ENCODE measurements around the gene NAA20.
A peak's percentile ranks its signal among the peaks of the same experiment; 100 is the strongest.

Gene NAA20

DNA sequence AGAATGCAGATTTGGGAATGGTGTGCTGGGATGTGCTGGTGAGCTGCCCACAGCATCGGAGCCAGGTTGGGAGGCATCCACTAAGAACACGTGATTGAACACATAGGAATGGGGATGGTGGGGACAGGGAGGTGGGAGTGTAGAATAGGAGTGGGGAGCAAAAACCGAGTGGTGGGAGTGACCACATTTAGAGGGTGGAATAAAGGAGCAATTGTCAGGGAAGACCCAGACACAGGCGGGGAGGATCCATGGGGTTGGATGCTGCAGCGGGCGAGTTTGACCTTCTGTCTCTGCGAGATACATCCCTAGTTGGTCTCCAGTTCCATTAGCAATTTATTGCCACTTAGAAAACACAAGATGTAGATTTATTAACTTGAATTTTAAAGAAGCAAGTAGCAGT is 4.7 kb downstream of the NAA20 start:
- DNase-seq, result no peak

DNA sequence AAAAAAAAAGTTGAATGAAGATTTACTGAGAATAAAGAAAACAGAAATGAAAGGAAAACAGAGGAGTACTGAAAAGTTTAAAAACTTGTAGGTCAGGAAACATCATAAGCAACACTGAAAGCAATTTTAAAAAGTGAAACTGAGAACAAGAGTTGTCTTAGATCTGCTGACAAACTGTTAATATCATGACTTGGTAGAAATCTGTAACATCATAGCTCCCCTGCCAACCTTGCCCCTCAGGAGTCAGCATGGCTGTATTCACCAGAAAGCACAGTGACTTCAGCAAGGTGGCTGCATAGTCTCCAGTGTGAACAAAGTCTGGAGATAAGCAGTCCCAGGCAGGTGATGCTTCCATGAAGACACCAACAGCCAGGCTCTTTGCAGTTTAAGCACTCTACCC is 5.3 kb downstream of the NAA20 start:
- no peak for DNase-seq

DNA sequence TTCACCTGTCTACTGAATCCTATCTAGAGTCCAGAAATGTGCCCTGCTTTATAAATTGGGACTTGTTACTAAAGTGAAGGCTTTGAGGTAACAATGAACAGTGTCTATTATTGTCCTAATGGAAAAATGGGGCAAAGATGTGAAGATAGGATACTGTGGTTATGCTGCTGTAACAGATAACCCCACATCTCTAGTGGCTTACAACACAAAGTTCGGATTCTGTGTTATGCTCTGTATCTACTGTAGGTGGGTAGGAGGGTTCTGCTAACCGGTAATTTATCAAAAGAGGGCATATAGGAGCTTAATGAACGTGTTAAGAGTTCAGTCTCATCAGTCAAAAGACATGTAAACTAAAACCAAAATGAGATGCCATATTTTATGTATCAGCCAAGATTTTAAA is 6.2 kb downstream of the NAA20 start:
- DNase-seq, result no peak

DNA sequence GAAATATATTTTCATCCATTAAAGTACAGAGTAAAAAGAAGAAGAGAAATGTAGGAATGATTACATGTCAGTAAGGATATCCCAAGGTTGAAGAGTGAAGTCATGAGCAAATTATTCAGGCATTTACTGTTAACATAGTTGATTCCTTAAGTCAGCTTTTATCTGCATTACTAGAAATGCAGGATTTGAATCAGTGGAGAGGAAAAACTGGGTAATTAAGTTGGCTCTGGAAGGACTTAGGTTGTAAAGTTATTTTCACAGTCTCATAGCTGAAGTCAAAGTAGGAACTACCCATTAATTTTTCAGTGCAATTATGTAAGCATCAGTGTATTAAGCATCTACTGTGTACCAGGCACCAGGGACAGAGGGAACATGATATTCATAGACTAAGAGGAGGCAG is 7.8 kb downstream of the NAA20 start:
- no peak for DNase-seq

DNA sequence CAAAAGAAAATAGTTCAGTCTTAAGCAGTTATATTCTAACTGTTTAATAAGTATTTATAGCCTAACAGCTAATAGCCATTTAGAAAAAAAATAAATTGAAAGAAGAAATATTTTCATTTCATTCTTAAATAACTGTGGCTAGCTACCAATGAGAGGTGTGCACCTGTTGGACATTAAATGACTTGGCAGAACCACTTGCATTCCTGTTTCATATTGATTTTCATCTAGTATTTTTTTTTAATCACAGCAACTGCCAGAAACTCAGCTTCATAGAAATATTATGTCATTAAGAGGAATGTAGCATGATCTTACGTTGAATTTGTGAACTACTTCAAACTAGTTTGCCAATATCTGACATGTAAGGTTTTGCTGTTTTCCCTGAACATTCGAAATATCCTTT is 10.1 kb downstream of the NAA20 start:
- DNase-seq, result no peak

DNA sequence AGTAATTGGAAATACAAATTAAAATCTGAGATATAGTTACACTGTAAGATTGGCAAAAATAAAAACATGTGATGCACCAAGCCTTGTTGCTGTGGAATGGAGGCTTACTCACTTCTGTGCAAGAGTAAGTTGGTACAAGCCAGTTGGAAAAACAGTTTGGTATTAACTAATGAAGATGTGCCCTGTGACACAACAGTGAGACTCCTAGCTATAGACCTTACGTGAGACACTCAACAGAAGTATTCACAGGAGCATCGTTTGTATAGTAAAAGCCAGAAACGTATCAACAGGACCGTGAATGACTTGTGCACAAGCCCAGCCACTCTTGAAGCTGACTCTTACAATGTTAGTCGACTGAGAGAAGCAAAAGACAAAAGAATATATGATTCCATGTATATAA is 14.6 kb downstream of the NAA20 start:
- no peak for DNase-seq

DNA sequence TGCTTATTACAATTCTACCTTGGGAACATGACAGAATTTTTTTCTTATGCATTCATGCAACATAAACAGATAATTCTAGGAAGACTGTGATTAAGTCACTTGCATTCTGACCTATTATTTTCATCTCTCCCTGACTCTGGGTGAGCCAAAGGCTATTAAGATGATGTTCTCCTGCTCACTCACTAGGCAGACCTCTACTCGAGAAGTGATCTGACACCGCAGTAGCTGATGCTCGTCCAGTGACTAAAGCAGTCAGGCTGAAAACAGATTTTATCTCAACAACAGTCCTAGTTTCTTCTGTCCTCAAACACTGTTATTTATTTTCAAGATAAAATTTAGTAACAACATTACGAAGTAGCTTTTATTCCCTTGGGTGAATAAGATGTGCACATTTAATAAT is 17.3 kb downstream of the NAA20 start:
- no peak for DNase-seq

DNA sequence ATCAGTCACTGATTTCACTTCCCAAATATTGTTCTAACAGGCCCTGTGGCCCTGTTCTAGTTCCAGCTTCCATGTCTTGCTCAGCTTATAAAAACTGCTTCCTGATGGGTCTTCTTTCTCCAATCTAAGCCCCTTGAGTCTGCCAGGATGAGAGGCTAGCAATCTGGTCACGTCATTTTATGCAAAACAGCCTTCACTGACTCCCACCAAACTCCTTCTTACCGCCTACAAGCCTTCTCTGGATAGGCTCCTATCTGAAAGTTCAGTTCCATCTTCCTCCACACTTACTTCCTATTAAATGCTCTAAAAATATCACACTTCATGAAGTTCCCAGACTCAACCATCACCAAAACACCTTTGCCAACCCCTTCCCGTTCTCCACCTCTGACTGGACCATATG is 19.6 kb downstream of the NAA20 start:
- no peak for DNase-seq

DNA sequence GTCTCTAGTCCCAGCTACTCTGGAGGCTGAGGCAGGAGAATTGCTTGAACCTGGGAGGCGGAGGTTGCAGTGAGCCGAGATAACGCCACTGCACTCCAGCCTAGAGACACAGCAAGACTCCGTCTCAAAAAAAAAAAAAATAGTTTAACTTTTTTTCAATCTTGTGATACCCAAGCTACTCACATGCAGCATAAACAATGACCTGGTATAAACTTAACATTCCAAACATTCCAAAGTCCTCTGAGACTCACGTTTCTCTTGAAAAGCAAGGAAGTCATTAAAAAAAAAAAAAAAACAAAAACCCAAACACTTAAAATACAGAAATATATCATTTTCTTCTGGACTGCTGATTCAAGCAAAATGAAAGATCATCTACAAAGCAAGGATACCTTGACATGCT is 20.8 kb downstream of the NAA20 start:
- no peak for DNase-seq

DNA sequence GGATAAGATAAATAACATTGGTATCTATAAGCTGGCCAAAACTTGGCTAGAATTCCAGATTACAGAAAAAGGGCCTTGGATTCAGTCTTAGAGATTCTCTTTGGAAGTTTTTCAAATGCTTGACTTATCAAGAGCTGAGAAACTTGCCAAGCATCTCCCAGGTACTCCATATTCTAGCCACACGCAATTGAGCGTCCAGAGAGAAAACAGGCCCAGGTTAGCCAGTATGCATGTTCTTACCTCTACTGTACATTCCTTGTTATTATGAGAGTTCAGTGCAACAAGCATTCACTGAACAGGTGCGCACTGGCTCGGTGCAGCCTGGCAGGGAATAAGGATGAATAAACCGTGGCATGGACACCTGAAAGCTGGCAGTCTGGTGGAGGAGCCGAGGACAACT is 21.4 kb downstream of the NAA20 start:
- DNase-seq, result no peak

DNA sequence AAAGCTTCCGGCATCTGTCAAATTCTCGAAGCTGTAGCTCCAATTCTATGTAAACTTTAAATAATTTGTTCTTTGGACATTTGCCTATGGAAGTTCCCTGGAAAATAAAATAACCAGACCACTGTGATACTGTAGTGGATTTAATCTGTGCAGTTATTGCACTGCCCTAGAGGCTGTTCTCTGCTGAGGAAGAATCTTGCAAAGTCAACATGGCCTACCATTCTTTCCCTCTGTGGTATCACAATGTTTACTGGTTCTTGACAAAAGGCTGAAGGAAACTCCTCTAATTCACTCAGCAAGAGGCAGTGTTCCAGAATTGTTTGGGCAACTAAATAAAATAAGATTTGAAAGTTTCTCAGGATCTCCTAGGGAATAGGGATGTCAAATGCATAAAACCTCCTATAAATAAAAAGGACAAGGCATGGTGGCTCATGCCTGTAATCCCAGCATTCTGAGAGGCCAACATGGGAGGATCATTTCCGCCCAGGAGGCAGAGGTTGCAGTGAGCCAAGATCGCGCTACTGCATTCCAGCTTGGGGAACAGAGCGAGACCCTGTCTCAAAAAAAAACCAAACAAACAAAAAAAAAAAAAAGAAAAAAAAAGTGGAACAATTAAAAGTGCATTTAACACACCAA is 22.7 kb downstream of the NAA20 start:
- no peak for DNase-seq

DNA sequence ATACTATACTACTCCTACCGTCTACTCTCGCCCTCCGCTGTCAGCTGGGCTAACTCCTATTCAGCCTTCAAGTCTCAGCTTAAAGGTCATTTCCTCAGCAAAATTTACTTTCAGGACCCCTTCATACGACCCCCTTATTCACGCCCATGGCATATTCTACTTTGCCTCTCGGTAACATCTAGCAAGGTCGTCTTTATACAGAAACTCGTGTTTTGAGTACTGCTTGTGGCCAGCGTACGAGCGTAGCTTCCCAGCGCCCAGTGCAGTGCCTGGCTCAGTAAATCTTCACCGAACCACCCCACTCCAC is 34.6 kb downstream of the NAA20 start:
- no peak for DNase-seq

DNA sequence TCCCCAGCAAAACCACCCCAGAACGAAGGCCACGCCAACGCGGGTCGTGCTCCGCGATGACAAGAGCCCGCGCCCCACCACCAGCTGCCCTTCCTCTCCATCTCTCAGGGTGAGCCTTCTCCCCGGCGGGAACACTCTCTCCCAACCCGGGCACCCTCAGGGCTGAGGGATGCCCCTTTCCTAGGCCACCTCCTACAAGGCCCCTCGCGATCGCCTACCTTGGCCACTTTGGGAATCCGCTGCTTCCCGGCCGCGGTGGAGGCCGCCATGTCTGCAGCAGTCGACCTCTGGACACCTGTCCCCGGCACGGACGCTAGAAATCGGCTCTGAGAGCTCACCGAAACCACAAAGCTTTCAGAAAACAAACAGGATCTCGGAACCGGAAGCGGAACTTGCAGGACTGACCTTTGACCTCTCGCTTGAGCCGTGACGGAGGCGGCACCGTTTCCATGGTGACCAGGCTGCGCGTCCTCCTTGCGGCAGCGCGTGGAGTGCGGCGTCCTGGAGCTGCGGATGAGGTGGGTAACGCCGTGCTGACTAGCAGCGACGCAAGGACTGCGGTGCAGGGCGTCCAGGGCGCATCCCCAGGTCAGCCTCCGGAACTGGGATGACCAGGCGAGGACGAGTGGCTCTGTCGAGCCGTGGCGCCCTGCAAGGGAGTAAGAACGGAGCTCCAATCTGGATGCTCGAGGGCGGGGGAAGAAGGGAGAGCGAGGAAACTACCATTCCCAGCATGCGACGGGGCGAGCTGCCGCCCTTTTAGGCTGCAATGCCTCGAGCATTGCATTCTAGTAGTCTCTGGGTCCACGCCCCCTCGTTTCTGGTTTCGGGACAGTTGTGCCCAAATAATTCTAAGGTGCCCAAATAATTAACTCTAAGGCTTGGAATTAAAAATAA is 35.2 kb downstream of the NAA20 start, which contains the start of the genes CFAP61 and CRNKL1:
TSS of gene CFAP61 (plus strand) at position 459 of the 897 bp plus-strand sequence. CDS start 4,122 bp downstream, outside the sequence.
TSS of gene CRNKL1 (minus strand) at position 393 of the 897 bp plus-strand sequence. CDS start at position 269, 124 bp downstream.
- DNase-seq, result peak; percentile 85

DNA sequence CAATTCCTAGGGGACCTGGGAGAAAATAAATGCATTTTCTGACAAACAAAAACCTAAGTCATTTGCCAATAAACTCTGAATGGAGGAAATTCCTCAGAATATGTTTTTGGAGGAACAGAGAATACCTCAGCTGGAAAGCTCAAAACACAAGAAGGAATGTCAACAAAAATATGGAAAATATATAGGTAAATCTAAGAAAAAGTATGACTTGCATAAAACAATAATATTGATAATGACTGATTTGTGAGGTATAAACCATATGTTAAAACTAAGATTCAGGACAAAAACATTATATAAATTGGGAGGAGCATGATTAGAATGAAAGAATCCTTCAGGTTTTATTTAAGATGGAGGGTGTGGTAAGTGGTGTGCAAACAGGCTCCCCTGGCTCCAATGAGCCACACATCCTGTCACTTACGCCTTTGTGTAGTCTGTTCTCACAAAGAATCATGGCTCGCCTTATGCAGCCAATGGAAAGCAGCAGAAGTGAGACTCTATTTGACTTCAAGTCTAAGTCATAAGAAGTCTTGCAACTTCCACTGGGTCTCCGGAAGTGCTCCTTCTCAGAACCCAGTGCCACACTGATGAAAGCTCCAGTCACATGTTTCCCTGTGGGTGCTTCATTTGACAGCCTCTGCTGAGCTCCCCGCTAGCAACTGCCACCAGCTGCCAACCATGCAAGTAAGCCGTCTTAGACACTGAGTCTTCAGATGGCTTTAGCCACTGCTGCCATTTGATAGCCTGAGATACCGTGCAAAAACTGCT is 43.3 kb downstream of the NAA20 start:
- DNase-seq, result no peak

DNA sequence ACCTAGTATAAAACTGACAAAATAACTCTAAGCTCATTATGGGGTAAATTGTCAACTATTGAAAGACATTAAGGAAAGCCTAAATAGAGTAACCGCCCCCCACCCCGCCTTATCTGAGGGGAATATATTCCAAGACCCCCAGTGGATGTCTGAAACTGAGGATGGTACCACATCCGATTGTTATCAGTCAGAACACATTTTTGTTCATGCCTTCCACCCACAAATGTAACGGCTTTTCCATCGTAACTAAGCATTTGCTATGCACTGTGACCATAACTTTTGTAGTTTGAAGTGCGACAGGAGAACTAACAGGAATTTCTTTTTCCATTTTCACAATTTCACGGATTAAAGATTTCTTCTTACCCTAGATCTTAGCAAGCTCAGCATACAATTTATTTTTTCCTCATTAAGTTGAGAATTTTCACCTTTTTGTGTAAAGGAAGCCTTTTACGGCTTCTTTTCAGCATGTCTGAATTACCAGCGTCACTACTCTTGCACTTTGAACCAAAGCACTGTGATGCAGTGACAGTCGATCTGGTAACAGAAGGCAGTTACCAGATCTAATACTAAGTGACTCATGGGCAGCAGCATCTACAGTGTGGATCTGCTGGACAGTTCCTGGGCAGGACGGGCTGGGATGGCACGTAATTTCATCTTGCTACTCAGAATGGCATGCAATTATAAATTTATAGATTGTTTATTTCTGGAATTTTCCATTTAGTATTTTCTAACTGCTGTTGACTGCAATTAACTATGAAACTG is 47.0 kb downstream of the NAA20 start:
- DNase-seq, result no peak

DNA sequence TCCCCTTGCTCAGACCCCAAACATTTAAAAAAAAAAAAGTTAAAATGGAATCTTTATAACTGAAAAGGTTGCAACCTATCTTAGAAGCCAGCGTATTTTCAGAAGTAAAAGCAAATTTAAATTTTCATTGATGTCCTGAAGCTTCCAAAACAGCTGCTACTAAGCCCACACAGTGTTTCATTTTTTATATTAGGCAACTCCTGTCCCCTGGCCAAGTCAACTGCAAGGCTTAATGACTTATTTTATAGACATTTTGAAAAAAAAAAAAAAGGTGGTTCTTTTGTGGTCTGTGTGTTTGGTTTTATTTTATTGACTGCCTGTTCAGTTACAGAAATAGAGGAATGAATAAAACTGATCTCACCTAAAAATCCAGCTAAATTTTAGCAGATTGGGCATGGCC is 48.2 kb downstream of the NAA20 start:
- no peak for DNase-seq

DNA sequence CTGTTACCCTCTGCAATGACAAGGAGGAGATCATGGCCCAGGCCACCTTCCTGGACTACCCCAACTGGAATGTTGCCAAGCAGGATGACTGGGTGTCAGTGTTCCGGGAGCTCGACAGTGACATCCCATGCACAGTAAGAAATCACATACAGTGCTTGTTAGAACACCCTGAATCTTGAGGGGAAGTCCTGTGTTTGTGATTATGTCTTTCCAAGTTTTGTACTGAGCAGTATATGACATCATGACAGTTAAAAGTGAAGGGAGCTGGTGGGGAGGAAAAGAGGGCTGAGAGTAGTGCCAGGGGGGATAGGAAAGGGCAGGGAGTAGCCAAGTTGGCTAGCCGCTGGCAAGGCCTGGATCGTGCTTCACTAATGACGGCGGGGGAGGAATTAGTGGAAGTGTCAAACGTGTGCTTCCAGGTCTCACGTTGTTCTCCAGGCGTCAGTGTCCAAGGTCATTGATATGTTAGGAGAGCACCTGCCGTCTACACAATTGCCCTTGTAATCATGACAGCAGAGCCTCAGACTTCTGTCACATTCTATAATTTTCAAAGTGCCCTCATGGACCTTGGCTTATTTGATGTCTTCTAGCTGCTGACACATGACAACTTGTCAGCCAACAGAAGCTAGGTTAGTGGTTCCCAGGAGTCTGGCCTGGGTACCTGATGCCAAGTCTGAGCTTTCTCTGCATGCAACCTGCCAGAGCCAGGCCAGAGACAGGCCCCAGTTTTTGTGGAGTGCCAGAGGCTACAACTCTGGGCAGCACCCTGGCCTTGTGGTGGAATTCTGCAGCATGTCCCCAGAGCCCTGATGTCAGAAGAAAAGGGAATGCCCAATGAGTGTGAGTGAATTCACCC is 53.9 kb downstream of the NAA20 start:
- DNase-seq, result no peak

DNA sequence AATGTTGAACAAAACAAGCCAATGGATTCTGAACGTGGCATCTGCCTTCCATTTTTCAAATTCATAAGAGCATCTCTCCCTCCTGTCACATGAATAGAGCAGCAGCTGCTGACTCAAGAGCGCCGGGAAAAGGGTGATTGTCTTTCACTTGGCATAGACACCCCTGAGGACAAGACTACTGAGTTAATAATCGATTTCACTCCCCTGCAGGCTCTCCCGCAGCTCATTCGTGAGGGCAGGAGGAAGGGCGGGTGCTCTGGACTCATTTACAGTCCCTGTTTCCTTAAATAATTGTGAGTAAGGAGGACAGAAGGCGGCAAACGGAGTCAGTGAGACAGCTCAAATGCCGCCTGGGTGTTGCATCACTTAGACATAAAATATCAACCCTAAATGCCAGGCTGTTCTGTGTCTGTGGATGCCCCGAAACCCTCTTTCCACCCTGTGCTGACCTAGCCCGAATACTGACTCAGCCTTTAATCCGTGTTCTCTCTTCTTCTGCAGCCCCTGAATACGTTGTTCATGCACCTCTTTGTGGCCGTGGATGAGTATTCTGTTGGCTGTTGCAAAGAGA is 56.7 kb downstream of the NAA20 start:
- DNase-seq, result no peak

DNA sequence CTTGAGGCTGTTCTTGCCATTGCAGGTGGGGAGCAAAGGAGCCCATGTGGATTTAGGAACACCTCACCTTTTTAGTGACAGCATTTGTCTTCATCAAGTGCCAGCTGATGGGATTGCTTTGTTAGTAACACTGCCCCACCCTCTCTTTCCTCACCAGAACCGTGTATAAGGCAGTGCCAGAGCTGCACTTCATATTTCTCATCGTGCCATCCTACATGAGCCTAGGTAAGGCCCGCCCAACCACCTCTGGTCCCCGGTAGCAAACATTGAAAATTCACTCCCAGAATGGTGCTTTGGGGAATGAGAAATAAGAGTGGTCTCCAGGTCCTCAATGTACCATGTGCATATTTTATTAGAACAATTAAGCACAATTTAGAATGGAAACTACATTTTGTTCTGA is 57.9 kb downstream of the NAA20 start:
- DNase-seq, result no peak

DNA sequence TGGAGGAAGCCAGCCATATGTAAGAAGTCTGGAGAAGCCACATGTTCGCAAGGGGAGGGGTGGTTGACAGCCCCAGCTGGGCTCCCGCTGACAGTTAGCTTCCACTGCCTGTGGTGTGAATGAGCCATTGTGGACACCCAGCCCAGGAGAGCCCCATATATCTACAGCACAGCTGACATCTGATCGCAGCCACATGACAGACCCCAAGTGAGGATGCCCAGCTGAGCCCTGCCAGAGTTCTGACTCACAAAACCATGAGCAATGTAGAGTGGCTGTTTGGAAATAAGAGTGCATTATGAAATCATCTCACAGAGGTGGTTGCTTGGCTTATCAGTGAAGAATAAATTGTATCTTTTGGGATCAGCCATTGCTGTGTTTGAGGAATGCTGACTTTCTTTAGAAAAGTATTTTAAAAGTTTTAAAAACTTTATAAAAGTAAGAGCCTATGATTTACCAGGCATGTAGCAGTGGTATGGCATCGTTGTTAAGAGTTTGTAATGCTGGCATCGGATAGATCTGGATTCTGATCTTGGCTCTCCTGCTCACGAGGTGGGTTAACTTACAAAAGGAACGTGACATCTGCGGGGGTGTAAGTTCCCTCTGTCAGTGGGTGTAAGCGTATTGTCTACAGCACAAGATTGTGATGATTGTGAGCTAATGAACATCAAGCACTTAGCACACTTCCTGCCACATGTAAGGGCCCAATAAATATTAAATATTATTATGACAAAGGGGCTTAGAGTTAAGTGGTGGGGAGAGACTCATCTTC is 59.3 kb downstream of the NAA20 start:
- DNase-seq, result no peak

DNA sequence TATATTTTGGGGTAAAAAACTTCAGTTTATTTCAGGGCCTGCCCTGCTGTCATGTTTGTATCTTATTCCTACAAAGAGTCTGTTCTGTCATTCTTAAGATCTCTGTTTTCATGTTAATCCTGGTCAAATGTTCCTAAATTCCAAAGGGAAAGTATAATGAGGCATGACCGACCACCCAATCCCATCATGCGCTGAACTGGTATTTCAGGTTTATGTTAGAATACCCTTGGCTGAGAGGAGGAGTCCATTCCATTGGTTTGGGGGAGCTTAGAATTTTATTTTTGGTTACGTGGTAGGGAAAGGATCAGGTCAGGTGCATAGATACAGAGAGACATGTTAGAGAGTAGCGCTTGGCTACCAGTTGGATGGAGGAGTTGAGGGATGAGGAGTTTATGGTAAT is 60.9 kb downstream of the NAA20 start:
- no peak for DNase-seq

Measured in NCI-H2107 (cell line).